HG03432 (cell line): ENCODE results near the gene CHEK2.
"Not testable (repeated sequence)": the region's sequence is repeated elsewhere in the genome, so short reads cannot be mapped to it uniquely, and the experiment has no call there.

Experiments used
- ATAC-seq: cut with Tn5 transposase; IDR thresholded peaks from one replicate; pipeline ENCODE4 v1.9.1; 2021; ENCODE audit warnings: mild to moderate bottlenecking, moderate library complexity; ENCODE audit not compliant: unreplicated experiment

The CHEK2 gene

DNA sequence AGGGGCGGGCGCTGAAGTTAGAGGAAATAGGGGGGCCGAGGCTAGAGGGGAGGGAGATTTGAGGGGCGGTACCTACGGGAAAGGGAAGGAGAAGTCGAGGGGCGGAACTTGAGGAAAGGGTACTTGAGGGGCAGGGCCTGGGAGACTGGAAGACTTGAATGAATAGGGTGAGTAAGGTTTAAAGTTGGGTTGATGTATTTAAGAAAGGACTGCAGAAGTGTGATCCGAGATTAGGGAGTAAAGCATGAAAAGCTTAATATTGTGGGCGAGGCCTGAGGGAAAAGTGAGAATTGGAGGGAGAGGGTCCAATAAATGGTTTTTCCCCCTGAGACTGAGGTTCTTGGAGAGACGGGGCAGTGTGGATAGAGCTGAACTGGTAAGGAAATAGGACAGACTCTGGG is 942 bp upstream of the CHEK2 start:
- ATAC-seq, result no peak

DNA sequence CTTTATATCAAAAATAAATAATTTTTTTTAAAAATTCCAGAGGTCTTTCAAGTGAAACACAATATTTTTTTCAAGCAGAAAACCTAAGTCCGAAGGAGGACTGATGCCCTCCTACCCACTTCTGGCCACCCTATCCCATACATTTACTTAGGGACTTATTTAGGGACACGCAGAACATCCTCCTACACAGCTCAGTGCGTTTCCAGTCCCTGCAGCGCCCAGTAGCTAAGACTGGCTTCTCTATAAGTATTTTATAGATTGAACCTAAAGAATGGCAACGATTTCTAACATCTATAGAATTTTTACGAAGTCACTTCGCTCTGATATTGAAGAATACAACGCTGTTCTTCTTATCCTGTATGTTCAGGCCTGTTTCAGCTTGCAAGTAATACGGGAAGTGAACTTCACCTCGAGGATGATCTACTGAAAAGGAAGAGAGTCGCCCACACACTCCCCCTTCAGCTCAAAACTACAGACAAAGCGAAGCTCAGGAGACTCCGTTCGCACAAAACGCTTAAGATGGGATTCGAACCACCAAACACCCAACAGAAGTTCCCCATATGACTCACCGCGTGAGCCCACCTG is 328 bp downstream of the CHEK2 start:
- no peak for ATAC-seq

DNA sequence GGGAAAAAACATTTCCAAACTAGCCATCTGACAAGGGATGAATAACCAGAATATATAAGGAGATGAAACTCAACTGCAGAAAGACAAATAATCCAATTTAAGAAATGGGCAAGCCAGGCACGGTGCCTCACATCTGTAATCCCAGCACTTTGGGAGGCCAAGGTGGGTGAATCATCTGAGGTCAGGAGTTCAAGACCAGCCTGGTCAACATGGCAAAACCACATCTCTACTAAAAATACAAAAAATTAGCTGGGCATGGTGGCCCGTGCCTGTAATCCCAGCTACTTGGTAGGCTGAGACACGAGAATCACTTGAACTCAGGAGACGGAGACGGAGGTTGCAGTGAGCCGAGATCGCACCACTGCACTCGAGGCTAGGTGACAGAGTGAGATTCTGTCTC is 2.7 kb downstream of the CHEK2 start:
- not testable (repeated sequence) for ATAC-seq

DNA sequence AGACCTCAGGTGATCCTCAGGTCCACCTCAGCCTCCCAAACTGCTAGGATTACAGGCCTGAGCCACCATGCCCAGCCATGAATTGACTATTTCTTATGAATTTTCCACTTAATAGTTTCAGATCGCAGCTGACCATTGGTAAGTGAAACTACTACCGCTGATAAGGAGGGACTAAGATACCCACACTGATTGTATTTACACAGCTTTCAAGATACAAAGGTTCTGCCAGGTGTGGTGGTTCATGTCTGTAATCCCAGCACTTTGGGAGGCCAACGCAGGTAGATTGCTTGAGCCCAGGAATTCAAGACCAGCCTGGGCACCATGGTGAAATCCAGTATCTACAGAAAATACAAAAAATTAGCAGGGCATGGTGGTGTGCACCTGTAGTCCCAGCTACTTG is 3.9 kb downstream of the CHEK2 start:
- no peak for ATAC-seq

DNA sequence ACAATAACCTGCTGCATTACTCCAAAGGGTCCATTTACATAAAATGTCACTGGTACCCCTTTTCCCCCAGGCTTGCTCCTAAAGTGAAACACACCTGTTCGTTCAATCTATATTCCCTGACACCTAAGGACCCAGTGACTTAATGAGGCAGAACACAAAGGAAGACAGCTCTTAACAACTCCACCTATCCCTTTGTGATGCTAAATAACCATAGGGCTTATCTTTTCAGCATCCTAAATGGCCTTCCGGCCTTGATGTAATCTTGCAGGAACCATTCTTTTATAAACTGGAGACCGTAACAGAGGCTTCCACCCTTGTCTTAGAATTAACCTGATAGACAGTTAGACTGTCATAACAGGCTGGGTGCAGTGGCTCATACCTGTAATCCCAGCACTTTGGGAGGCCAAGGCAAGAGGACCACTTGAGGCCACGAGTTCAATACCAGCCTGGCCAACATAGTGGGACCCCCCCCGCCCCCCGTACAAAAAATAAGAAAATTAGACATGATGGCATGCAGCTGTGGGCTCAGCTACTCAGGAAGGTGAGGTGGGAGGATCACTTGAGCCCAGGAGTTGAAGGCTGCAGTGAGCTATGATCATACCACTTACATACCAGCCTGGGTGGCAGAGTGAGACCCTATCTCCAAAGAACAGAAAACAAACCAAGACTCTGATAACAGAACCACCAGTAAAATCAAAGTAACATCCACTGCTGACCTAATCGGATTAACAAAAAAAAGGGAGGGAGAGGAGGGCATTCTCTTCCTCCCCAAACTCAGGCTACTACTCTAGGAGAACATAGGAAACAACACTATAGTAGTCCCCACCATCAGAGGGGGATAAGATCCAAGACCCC is 5.1 kb downstream of the CHEK2 start:
- no peak for ATAC-seq

DNA sequence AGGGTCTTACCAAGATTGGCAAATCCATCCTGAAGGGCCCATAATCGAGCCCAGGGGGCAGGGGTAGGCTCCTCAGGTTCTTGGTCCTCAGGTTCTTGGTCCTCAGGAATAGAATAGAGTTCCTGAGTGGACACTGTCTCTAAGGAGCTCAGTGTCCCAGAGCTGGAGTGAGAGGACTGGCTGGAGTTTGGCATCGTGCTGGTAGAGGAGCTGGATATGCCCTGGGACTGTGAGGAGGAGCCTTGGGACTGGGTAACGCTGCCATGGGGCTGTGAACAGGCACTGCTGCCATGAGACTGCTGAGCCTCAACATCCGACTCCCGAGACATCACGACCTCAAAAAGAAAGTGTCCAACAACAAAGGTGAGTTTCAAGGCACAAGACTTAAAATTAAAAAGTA is 7.2 kb downstream of the CHEK2 start:
- no peak for ATAC-seq

DNA sequence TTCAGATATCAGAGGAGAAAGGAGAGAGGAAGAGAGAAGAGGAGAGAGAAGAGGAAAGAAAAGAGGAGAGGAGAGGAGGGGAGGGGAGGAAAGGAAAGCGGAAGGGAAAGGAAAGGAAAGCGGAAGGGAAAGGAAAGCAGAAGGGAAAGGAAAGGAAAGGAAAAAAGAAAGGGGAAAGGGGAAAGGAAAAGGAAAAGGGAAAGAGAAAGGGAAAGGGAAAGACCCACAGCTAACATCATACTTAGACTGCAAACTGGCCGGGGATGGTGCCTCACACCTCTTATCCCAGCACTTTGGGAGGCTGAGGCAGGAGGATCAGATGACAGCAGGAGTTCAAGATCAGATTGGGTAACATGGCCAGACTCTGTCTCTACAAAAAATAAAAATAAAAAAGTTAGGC is 11.4 kb downstream of the CHEK2 start:
- ATAC-seq, result no peak

DNA sequence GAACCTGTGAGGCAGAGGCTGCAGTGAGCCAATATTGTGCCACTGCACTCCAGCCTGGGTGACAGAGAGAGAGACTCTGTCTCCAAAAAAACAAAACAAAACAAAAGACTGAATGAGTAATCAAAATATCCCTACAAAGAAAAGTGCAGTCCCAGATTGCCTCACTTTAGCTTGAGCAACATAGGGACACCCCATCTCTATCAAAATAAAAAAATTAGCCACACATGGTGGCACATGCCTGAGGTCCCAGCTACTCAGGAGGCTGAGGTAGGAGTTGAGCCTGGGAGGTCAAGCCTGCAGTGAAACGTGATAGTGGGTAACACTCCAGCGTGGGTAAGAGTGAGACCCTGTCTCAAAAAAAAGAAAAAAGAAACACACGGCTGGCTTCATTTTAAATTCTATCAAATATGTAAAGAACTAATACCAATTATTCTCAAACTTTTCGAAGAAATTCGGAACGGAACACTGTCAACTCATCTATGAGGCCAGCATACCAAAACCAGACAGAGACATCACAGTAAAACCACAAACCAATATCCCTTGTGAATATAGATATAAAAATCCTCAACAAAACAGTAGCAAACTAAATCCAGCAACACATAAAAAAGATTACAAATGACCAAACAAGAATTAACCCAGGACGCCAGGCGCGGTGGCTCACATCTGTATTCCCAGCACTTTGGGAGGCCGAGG is 12.9 kb downstream of the CHEK2 start:
- no peak for ATAC-seq

DNA sequence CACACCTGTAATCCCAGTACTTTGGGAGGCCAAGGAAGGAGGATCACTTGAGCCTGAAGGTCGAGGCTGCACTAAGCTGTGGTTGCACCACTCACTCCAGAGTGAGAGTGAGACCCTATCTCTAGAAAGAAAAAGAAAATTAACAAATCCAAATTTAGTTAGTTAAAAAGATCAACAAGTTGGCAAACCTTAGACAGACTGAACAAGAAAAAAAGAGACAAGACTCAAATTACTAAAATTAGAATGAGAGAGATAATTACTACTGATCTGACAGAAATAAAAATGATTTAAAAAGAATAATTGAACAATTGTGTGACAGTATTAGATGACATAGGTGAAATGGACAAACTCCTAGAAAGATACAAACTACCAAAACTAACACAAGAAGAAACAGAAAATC is 13.6 kb downstream of the CHEK2 start:
- ATAC-seq, result no peak

DNA sequence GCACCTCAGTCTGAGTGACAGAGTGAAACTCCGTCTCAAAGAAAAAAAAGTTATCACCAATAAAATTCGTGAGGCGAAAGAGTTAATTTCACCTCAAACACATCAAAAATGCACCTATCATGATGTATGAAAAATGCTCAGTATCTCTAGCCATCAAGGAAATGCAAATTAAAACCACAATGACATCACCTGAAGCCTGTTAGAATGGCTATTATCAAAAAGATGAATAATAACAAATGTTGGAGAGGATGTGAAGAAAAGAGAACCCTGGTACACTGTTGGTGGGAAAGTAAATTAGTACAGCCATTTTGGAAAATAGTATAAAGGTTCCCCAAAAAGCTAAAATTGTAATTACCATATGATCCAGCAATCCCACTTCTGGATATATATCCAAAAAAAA is 23.6 kb downstream of the CHEK2 start:
- ATAC-seq, result no peak

DNA sequence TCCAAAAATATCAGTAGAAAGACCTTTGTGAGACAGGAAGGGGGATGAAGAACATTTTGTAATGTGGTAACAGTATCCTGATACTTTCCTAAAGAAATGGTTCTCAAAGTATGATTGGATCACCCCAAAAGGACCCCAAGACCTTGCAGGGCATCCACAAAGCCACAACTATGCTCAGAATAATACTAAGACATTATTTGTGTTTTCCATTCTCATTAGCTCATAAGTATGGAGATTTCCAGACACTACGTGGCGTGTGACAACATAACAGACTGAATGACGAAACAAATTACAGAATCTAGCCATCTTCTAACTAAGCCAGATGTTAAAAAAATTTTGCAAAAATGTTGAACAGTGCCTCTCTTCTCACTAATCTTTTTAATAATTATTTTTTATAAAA is 24.9 kb downstream of the CHEK2 start:
- no peak for ATAC-seq

DNA sequence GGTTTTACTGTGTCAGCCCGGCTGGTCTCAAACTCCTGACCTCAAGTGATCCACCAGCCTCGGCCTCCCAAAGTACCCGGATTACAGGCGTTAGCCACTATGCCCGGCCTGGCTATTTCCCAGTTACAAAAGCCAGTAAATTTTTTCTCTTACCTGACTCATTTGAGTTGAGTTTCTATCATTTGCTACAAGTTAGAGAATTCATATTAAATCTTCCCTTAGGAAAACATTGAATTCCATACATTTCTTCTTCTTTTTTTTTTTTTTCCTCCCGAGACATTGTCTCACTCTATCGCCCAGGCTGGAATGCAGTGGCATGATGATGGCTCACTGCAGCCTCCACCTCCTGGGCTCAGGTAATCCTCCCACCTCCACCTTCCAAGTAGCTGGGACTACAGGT is 26.0 kb downstream of the CHEK2 start:
- no peak for ATAC-seq

DNA sequence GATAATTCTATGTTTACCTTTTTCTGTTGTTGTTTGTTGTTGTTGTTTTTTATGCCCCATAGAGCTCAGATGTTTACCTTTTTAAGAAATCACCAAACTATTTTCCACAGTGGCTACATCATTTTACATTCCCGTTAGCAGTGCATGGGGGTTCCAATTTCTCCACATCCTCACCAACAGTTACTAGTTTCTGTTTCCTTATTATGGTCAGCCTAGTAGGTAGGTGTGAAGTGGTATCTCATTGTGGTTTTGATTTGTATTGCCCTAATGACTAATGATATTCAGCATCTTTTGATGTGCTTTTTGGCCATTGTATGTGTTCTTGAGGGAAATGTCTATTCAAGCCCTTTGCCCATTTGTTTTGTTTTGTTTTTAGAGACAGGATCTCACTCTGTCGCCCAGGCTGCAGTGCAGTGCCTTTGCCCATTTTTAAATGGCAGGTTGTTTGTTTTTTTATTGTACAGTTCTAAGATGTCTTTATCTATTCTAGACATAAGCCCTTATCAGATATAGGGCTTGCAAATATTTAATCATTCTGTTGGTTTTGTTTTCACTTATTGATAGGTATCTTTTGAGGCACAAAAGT is 27.5 kb downstream of the CHEK2 start:
- ATAC-seq, result no peak

DNA sequence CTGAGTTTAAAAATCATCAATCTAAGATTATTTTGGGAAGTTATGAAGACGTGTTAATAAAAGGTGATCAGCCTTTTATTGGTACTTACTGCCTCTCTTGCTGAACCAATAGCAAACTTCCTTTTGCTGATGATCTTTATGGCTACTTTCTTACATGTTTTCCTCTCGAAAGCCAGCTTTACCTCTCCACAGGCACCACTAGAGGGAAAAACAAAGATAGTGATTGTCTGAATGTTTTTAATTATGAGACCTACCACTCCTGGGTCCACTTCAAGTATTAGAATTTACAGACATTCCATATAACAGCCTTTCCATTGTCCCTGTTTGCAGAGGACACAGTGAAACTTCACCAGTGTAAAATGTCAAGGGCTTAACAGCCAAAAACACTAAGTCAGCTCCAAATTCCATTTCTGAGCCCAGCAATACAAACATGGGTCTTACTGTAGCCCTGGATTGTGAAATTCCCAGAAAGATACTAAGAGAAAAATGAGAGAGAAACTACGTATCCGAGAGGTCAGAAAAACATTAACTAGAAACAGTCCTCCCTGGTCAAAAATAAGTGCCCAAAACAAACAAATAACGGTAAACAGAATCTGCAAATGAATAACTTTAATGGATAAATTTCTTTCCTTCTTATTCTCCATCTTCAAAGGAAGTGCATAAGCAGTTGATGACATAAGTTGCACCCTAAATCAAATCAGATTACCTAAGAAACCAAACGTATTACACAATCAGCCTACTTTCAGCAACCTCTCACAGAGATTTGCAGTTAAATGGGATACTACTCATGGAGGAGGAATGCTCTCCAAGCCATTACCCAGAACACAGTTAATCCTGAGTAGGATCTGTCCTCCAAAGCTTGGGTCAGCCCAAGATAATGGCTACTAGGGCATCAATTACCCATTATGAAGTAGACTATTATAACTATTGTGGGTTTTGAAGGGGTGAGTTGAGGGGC is 29.5 kb downstream of the CHEK2 start:
- ATAC-seq, result no peak

DNA sequence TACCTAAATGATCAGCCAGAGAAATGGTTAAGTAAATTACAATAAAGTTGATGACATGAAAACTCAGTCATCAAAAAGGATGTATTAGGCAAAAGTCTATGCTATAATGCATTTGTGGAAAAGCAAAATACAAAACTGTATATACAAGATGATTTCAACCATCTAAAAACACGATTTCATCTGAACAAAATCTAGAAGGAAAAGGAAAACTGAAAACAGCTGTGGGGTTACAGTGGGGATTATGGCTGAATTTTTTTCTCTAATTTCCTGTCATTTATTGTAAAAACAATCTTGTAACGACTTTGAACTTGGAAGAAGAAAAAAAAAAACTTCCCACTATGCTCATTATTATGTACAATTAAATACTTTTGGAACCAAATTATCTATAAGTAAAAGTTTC is 30.3 kb downstream of the CHEK2 start:
- ATAC-seq, result no peak

DNA sequence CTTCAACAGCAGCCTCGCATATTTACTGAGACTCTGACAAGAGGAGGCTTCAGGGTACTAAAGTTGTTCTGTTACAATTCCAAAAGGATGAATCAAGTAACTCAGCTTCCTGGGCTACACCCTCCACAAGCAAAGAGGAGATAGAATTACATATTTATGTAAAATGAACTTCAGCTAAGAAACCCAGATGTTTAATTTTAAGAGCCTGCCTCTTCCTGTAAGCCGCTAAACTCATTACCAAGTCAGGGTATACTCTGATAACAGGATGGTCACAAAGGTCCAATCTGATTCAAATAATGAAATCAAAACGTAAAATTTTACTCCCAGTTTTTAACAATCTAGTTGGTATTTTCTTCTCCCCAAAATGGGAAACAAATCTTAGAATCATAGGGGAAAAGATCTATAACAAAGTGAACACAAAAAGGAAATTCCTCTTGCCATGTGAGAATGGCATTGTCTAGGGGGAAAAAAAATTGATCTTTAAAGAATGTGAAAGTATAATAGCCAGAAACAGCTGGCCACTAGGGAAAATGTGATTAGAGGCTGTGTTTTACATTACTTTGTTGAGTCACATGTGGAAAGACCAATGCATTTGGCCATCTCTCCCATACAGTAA is 30.9 kb downstream of the CHEK2 start:
- no peak for ATAC-seq

DNA sequence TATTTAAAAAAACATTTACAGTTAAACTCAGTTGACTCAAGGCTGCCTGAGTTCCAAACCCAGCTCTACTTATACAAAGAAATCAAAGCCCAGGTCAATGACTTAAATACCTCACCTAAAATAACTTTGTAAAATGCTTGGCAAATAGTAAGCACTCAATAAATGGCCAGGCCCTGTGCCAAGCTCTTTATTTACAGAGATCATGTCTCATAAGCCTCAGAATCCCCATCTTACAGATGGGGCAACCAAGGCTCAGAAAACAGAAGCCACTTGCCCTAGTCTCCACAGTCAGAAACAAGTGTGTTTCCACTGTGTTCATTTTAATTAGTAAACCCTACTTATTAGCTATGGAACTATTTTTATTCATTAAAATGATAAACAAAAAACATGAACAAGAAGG is 31.5 kb downstream of the CHEK2 start:
- ATAC-seq, result no peak

DNA sequence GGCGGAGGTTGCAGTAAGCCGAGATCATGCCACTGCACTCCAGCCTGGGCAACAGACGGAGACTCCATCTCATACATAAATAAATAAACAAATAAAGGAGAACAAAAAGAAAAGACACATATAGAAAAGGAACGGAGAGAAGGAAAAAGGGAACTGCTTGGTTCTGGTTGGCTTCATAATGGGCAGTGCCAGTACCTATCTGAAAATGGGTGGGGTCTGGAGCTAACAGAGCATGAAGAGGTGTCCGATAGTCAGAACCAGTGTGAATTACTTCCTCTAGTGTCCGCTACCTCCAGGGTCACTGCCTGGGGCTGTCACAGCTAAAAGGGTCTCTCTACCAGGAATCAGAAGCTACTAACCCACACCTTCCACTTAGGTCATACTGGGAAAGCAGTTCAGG is 34.8 kb downstream of the CHEK2 start:
- no peak for ATAC-seq

DNA sequence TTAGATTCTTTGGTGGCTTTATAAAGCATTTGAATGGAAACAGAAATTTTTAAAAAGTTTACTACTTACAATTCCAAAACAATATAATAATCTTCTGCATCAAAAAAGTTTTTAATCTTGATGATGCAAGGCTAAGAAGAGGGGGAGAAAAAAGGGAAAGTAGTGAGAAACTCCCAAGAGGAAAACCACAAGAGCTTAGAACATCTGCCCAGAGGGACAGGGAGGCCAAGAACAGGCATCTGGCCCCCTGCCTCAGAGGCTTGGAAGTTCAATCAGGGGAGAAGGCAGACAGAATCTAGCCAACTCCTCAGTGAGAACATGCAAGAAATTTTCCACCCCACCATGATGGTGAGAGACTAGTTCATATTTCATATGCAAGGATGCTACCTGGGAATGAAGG is 38.2 kb downstream of the CHEK2 start:
- no peak for ATAC-seq

DNA sequence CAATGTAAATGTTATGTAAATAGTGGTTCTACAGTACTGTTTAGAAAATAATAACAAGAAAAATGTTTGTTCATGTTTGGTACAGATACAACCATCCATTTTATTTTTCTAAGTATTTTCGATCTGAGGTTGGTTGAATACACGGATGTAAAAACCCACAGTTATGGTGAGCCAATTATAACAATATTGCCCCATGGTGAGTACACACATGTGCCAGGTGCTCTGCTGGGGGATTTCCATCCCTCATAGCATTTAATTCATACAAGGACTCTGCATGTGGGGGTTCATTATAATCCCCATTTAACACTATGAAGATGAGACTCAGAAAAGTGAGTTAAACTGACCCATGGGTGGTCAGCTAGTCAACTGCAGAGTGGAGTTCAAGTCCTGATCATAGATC is 38.7 kb downstream of the CHEK2 start:
- no peak for ATAC-seq
